B cell (primary cell): Measurements from ENCODE around the gene SOX6.

Experiments used
- EZH2 ChIP-seq: IDR thresholded peaks from 2 replicates; pipeline ENCODE4 v1.6.1; 2012; ENCODE audit warnings: borderline replicate concordance, low read depth, mild to moderate bottlenecking, moderate library complexity, low read length; ENCODE audit not compliant: insufficient read depth, poor library complexity, severe bottlenecking
- TF ChIP-seq, protein P1 (sequence below): fragments of 200-600 bp; IDR thresholded peaks from one replicate; pipeline ENCODE4 v1.8.0; 2022; ENCODE audit warnings: antibody characterized with exemption, mild to moderate bottlenecking

DNA sequence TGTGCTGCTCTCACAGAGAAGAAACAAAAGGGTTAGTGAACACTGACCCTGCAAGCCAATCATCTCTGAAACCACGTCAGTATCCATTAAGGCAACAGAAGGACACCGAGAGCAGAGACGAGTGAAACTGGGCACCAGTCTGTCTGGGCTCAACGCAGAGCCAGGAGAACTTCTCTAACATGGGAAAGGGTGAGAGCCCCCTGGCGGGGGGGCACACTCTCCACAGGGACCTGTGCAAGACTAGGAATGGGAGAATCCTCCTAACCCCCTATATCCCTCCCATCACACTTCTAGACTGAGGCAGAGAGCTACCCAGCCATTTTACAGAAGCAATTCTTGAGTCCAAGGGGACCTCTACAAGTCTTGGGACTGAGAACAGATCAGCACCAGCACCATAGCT lies 285.8 kb downstream of the SOX6 start:
- TF ChIP-seq, protein P1, sequence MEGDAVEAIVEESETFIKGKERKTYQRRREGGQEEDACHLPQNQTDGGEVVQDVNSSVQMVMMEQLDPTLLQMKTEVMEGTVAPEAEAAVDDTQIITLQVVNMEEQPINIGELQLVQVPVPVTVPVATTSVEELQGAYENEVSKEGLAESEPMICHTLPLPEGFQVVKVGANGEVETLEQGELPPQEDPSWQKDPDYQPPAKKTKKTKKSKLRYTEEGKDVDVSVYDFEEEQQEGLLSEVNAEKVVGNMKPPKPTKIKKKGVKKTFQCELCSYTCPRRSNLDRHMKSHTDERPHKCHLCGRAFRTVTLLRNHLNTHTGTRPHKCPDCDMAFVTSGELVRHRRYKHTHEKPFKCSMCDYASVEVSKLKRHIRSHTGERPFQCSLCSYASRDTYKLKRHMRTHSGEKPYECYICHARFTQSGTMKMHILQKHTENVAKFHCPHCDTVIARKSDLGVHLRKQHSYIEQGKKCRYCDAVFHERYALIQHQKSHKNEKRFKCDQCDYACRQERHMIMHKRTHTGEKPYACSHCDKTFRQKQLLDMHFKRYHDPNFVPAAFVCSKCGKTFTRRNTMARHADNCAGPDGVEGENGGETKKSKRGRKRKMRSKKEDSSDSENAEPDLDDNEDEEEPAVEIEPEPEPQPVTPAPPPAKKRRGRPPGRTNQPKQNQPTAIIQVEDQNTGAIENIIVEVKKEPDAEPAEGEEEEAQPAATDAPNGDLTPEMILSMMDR: no peak
- TF ChIP-seq EZH2: no peak
